ENCODE measurements around the gene MYL12A.

GRCh38 chr18:3235846-3236245, 11.8 kb upstream of the MYL12A start:
- TF ChIP-seq CTCF (IDR thresholded peaks at IDR 0.05), result no peak
- no peak for TF ChIP-seq POLR2A (IDR thresholded peaks at IDR 0.05)

All from thyroid gland (tissue), 4 donors.